Stimulated activated CD4-positive, alpha-beta T cell treated with anti-CD3 and anti-CD28 coated beads, Interleukin-4, amount 100 ng/mL, for 24 hours (primary cell): ENCODE measurements around the gene CD80.
"Not testable (repeated sequence)": the region's sequence is repeated elsewhere in the genome, so short reads cannot be mapped to it uniquely, and the experiment has no call there.

Experiments
- DNase-seq: peaks from one replicate; pipeline ENCODE4 v3.0.0-alpha.2; 2020

The CD80 gene

GRCh38 chr3:119559441-119559963 lies at the start of gene CD80:
Gene CD80 (minus strand): TSS chr3:119559614. CDS start chr3:119557728, 1,886 bp downstream.
- DNase-seq, result peak; percentile 65

- no peak for DNase-seq
These were observed 49.1 kb upstream of the CD80 start for GRCh38 chr3:119608405-119609000.

GRCh38 chr3:119604878-119605277 lies 45.5 kb upstream of the CD80 start:
- no peak for DNase-seq

- DNase-seq, result no peak
These were observed 43.3 kb upstream of the CD80 start for GRCh38 chr3:119602676-119603075.

- peak; percentile 14 for DNase-seq
These were observed 41.7 kb upstream of the CD80 start for GRCh38 chr3:119601154-119601553.

- DNase-seq, result peak; percentile 11
These were observed 41.3 kb upstream of the CD80 start for GRCh38 chr3:119600732-119601131.

- no peak for DNase-seq
These were observed 40.3 kb upstream of the CD80 start for GRCh38 chr3:119599558-119600174.

GRCh38 chr3:119598410-119599098 lies 39.1 kb upstream of the CD80 start:
- DNase-seq, result no peak

GRCh38 chr3:119597548-119598288 lies 38.3 kb upstream of the CD80 start, which contains the start of gene PLA1A:
Gene PLA1A (plus strand): TSS chr3:119597885. CDS start chr3:119597914, 29 bp downstream.
- no peak for DNase-seq

- DNase-seq, result no peak
These were observed 37.0 kb upstream of the CD80 start for GRCh38 chr3:119596398-119596797.

- DNase-seq, result no peak
These were observed 36.4 kb upstream of the CD80 start for GRCh38 chr3:119595639-119596334.

GRCh38 chr3:119594929-119595328 lies 35.5 kb upstream of the CD80 start:
- DNase-seq, result not testable (repeated sequence)

- DNase-seq, result no peak
These were observed 34.7 kb upstream of the CD80 start for GRCh38 chr3:119594066-119594465.

GRCh38 chr3:119592861-119593260 lies 33.4 kb upstream of the CD80 start:
- no peak for DNase-seq

GRCh38 chr3:119590706-119591105 lies 31.3 kb upstream of the CD80 start:
- DNase-seq, result no peak

- no peak for DNase-seq
These were observed 29.8 kb upstream of the CD80 start for GRCh38 chr3:119589102-119589773.

- DNase-seq, result peak; percentile 13
These were observed 28.7 kb upstream of the CD80 start for GRCh38 chr3:119588112-119588511.

GRCh38 chr3:119586733-119587172 lies 27.3 kb upstream of the CD80 start:
- DNase-seq, result no peak

- DNase-seq, result no peak
These were observed 26.6 kb upstream of the CD80 start for GRCh38 chr3:119585856-119586570.

GRCh38 chr3:119585208-119585607 lies 25.8 kb upstream of the CD80 start:
- DNase-seq, result no peak

- peak; percentile 54 for DNase-seq
These were observed 22.8 kb upstream of the CD80 start for GRCh38 chr3:119582178-119582577.
